ENCODE results near the gene LDLRAP1.

GRCh38 chr1:25598879-25599278 lies 55.5 kb downstream of the LDLRAP1 start:
- TF ChIP-seq CTCF (IDR thresholded peaks at IDR 0.05) (no peak), POLR2A (IDR thresholded peaks at IDR 0.05) (no peak)

All from suprapubic skin (tissue), 3 donors.